GM23248 (cell line): ENCODE data around the gene OR8K3. TPM values are rescaled to one million over a fixed set of nuclear protein-coding genes. Genes with fewer than 3 reads are reported as not detected.

Source experiments
- DNase-seq: peaks from one replicate; pipeline ENCODE4 v3.0.0-alpha.2; 2015
- H2AFZ ChIP-seq: fragments of 200-600 bp; sonication (generic); 2 replicates; pipeline ENCODE4 v1.6.1; 2016; ENCODE audit warnings: antibody characterized with exemption
- H3F3A ChIP-seq: fragments of 200-600 bp; sonication (generic); 2 replicates; pipeline ENCODE4 v1.6.1; 2016; ENCODE audit warnings: mild to moderate bottlenecking, antibody characterized with exemption, mixed run types; ENCODE audit not compliant: insufficient read depth
- H3K27ac ChIP-seq: fragments of 200-600 bp; sonication (generic); 2 replicates; pipeline ENCODE4 v1.5.1; 2016; ENCODE audit warnings: mild to moderate bottlenecking
- H3K27me3 ChIP-seq: fragments of 200-600 bp; sonication (generic); replicated peaks from 2 replicates; pipeline ENCODE4 v1.6.1; 2016; ENCODE audit warnings: mild to moderate bottlenecking; ENCODE audit not compliant: insufficient read depth
- H3K36me3 ChIP-seq: fragments of 200-600 bp; sonication (generic); 2 replicates; pipeline ENCODE4 v1.6.1; 2016; ENCODE audit warnings: low read depth, mild to moderate bottlenecking
- H3K4me1 ChIP-seq: fragments of 200-600 bp; sonication (generic); 2 replicates; pipeline ENCODE4 v1.6.1; 2016; ENCODE audit warnings: mild to moderate bottlenecking; ENCODE audit not compliant: insufficient read depth
- H3K4me2 ChIP-seq: fragments of 200-600 bp; sonication (generic); one replicate; pipeline ENCODE4 v1.6.1; 2016; ENCODE audit warnings: mild to moderate bottlenecking; ENCODE audit not compliant: unreplicated experiment
- H3K4me3 ChIP-seq: fragments of 200-600 bp; sonication (generic); 2 replicates; pipeline ENCODE4 v1.5.1; 2016; ENCODE audit warnings: mild to moderate bottlenecking
- H3K79me2 ChIP-seq: fragments of 200-600 bp; sonication (generic); 2 replicates; pipeline ENCODE4 v1.6.1; 2016; ENCODE audit warnings: mild to moderate bottlenecking; ENCODE audit not compliant: insufficient read depth
- H3K9ac ChIP-seq: fragments of 200-600 bp; sonication (generic); 2 replicates; pipeline ENCODE4 v1.6.1; 2016; ENCODE audit warnings: mild to moderate bottlenecking
- H3K9me2 ChIP-seq: fragments of 200-600 bp; sonication (generic); 2 replicates; pipeline ENCODE4 v1.6.1; 2016; ENCODE audit warnings: mixed run types, mild to moderate bottlenecking, moderate library complexity; ENCODE audit not compliant: insufficient read depth
- H3K9me3 ChIP-seq: fragments of 200-600 bp; sonication (generic); one replicate; pipeline ENCODE4 v1.6.1; 2017; ENCODE audit warnings: low read depth
- H4K20me1 ChIP-seq: fragments of 200-600 bp; sonication (generic); 2 replicates; pipeline ENCODE4 v1.6.0; 2016; ENCODE audit not compliant: insufficient read depth
- EZH2 ChIP-seq: fragments of 200-600 bp; sonication (generic); IDR thresholded peaks from 2 replicates; pipeline ENCODE4 v1.6.1; 2018; ENCODE audit warnings: antibody characterized with exemption, mild to moderate bottlenecking; ENCODE audit not compliant: insufficient read depth, poor library complexity, severe bottlenecking
- EZH2phosphoT487 ChIP-seq: fragments of 200-600 bp; sonication (generic); IDR thresholded peaks from 2 replicates; pipeline ENCODE4 v1.6.1; 2018; ENCODE audit warnings: antibody characterized with exemption, moderate library complexity, mild to moderate bottlenecking, low read depth; ENCODE audit not compliant: insufficient read depth
- WGBS, 2 experiments: methylation state at CpG; one replicate each; pipeline ENCODE4 v1.1.6; 2015 to 2017; ENCODE audit warnings: low lambda C conversion rate in 2 of 2, low coverage in 1 of 2; ENCODE audit errors: missing lambda C conversion rate in 2 of 2; 5-methylcytosine and 5-hydroxymethylcytosine counted together
- in situ Hi-C: fragments of 300-500 bp; cut with MboI; formaldehyde crosslinking; loops from 2 replicates; pipeline ENCODE4 v1.15.0; 2020
- polyA plus RNA-seq: library from polyadenylated mRNA; unstranded; fragments of >200 nt; fragmentation: Nextera tagmentation; extraction: Ambion mirVana; gene quantifications from 2 replicates; pipeline ENCODE4 v1.2.1, GENCODE V29; 2016
- total RNA-seq: library from RNA; depleted of rRNA; stranded (reverse); fragments of >200 nt; shearing (Covaris generic); gene quantifications from 2 replicates; pipeline ENCODE4 v1.2.3, GENCODE V29; 2014; rRNA removed

Gene OR8K3
- total RNA-seq (not detected in 2 replicates), polyA plus RNA-seq (not detected in 2 replicates)

- no peak within 1 kb of the TSS for H2AFZ ChIP-seq
- in situ Hi-C loops: no loop called here
- H3K27ac ChIP-seq: no peak within 1 kb of the TSS
- H3K9ac ChIP-seq: no peak within 1 kb of the TSS
- no peak within 1 kb of the TSS for H3K4me3 ChIP-seq
- TF ChIP-seq EZH2 (no peak), EZH2phosphoT487 (no peak)
- no peaks in the 10 kb centered on the region for H4K20me1 ChIP-seq
- H3K27me3 ChIP-seq: no peaks in the 10 kb centered on the region
- DNase-seq: no peak
- no peaks in the 10 kb centered on the region for H3F3A ChIP-seq
- H3K9me2 ChIP-seq: no peaks in the 10 kb centered on the region
- H3K36me3 ChIP-seq: no peaks in the 10 kb centered on the region
- H3K4me2 ChIP-seq: no peak within 1 kb of the TSS
- no peaks in the 10 kb centered on the region for H3K4me1 ChIP-seq
- no peaks in the 10 kb centered on the region for H3K9me3 ChIP-seq
- H3K79me2 ChIP-seq: no peaks in the 10 kb centered on the region
These were observed at the start of gene OR8K3 for GRCh38 chr11:56314844-56315243. Gene OR8K3 (plus strand): TSS chr11:56315144. CDS start chr11:56318307, 3,163 bp downstream.

- Histone ChIP-seq H3K27me3 (no peaks in the 10 kb centered on the region), H3K4me2 (no peak overlapping the region), H3K36me3 (no peaks in the 10 kb centered on the region), H3F3A (no peaks in the 10 kb centered on the region), H3K4me3 (no peak overlapping the region), H3K79me2 (no peaks in the 10 kb centered on the region), H3K9ac (no peak overlapping the region), H3K9me2 (no peaks in the 10 kb centered on the region), H3K27ac (no peak overlapping the region), H4K20me1 (no peaks in the 10 kb centered on the region), H3K9me3 (peaks cover 6% of the 10 kb centered on the region), H2AFZ (no peak overlapping the region), H3K4me1 (no peaks in the 10 kb centered on the region)
- in situ Hi-C loops: no loop called here
- DNase-seq: no peak
- 6 to 12% methylated on average over 3 of the region's 3 CpGs for WGBS, 2 experiments
- no peak for TF ChIP-seq EZH2
- TF ChIP-seq EZH2phosphoT487: no peak
These were observed 43.9 kb upstream of the OR8K3 start for GRCh38 chr11:56271092-56271491.

GRCh38 chr11:56273854-56274253 lies 41.1 kb upstream of the OR8K3 start, which contains the start of gene OR5T1:
Gene OR5T1 (plus strand): TSS chr11:56274154. CDS start chr11:56275639, 1,485 bp downstream.
- H3K79me2 ChIP-seq: no peaks in the 10 kb centered on the region
- H3K27ac ChIP-seq: no peak within 1 kb of the TSS
- H3K9me2 ChIP-seq: no peaks in the 10 kb centered on the region
- no peak within 1 kb of the TSS for H3K4me2 ChIP-seq
- TF ChIP-seq EZH2phosphoT487 (no peak), EZH2 (no peak)
- H3F3A ChIP-seq: no peaks in the 10 kb centered on the region
- no peak within 1 kb of the TSS for H3K4me3 ChIP-seq
- in situ Hi-C loops: no loop called here
- H3K36me3 ChIP-seq: no peaks in the 10 kb centered on the region
- no peak within 1 kb of the TSS for H2AFZ ChIP-seq
- no peaks in the 10 kb centered on the region for H3K4me1 ChIP-seq
- no peaks in the 10 kb centered on the region for H3K27me3 ChIP-seq
- peaks cover 6% of the 10 kb centered on the region for H3K9me3 ChIP-seq
- DNase-seq: no peak
- no peak within 1 kb of the TSS for H3K9ac ChIP-seq
- H4K20me1 ChIP-seq: no peaks in the 10 kb centered on the region

- Histone ChIP-seq H3K4me2 (no peak within 1 kb of the TSS), H3K9ac (no peak within 1 kb of the TSS), H3K4me1 (no peaks in the 10 kb centered on the region), H3K9me3 (no peaks in the 10 kb centered on the region), H4K20me1 (no peaks in the 10 kb centered on the region), H3K9me2 (no peaks in the 10 kb centered on the region), H3K27ac (no peak within 1 kb of the TSS), H3K27me3 (no peaks in the 10 kb centered on the region), H3K36me3 (no peaks in the 10 kb centered on the region), H2AFZ (no peak within 1 kb of the TSS), H3K79me2 (no peaks in the 10 kb centered on the region), H3K4me3 (no peak within 1 kb of the TSS), H3F3A (no peaks in the 10 kb centered on the region)
- in situ Hi-C loops: no loop called here
- TF ChIP-seq EZH2phosphoT487: no peak
- TF ChIP-seq EZH2: no peak
- no peak for DNase-seq
- 12% methylated on average over 2 of the region's 2 CpGs for WGBS, 2 experiments
These were observed 22.8 kb upstream of the OR8K3 start, which contains the start of gene OR8H1 for GRCh38 chr11:56292154-56292553. Gene OR8H1 (minus strand): TSS chr11:56292254. CDS start chr11:56291062, 1,192 bp downstream.

- Histone ChIP-seq H3K4me1 (no peaks in the 10 kb centered on the region), H3K9ac (no peak overlapping the region), H3K79me2 (no peaks in the 10 kb centered on the region), H3K4me2 (no peak overlapping the region), H3K27ac (no peak overlapping the region), H3K27me3 (no peaks in the 10 kb centered on the region), H3K9me2 (no peaks in the 10 kb centered on the region), H3K9me3 (no peaks in the 10 kb centered on the region), H3K4me3 (no peak overlapping the region), H2AFZ (no peak overlapping the region), H4K20me1 (no peaks in the 10 kb centered on the region), H3K36me3 (no peaks in the 10 kb centered on the region), H3F3A (no peaks in the 10 kb centered on the region)
- no peak for TF ChIP-seq EZH2
- no peak for TF ChIP-seq EZH2phosphoT487
- WGBS, 2 experiments: 26 to 39% methylated on average over 4 of the region's 4 CpGs
- no peak for DNase-seq
- in situ Hi-C loops: no loop called here
These were observed 18.0 kb upstream of the OR8K3 start for GRCh38 chr11:56296898-56297297.
